Common myeloid progenitor, CD34-positive (primary cell): ENCODE results near the gene ABI1.
A peak's percentile ranks its signal among the peaks of the same experiment; 100 is the strongest.

Experiments
- CTCF ChIA-PET: fragments of 350-600 bp; sonication (Branson Sonifier 250); formaldehyde crosslinking; loops from one replicate; lab custom pipeline; 2021; ENCODE audit warnings: antibody characterized with exemption; lab: Charles Lee
- POLR2A ChIA-PET: fragments of 350-600 bp; sonication (Branson Sonifier 250); formaldehyde crosslinking; loops from one replicate; lab custom pipeline; 2021; ENCODE audit warnings: antibody characterized with exemption; lab: Charles Lee
- DNase-seq, 3 donors: peaks; one replicate each; pipeline versions ENCODE4 v3.0.0 to v3.0.0-alpha.2; 2013
- H3K27ac ChIP-seq, 2 experiments: 1 replicate in 1 of 2; 2 replicates in 1 of 2; pipeline ENCODE4 v1.7.0; 2013; ENCODE audit warnings: inconsistent platforms in 2 of 2, low read length in 2 of 2, mild to moderate bottlenecking in 2 of 2, low read depth in 1 of 2, moderate library complexity in 1 of 2; ENCODE audit not compliant: severe bottlenecking in 2 of 2, insufficient read depth in 1 of 2, poor library complexity in 1 of 2
- H3K27me3 ChIP-seq, 5 experiments: replicated peaks in 2 of 5; 1 replicate in 3 of 5; 2 replicates in 2 of 5; pipeline versions ENCODE4 v1.6.1 to v1.7.0; 2013; ENCODE audit warnings: low read length in 4 of 5, mild to moderate bottlenecking in 2 of 5, moderate library complexity in 2 of 5, inconsistent platforms in 1 of 5; ENCODE audit not compliant: insufficient read depth in 5 of 5, control insufficient read depth in 4 of 5
- H3K36me3 ChIP-seq, 4 experiments: 1 replicate in 2 of 4; 2 replicates in 2 of 4; pipeline versions ENCODE4 v1.6.1 to v1.7.0; 2013; ENCODE audit warnings: low read length in 3 of 4, control low read depth in 1 of 4, mild to moderate bottlenecking in 1 of 4; ENCODE audit not compliant: control insufficient read depth in 4 of 4, insufficient read depth in 4 of 4
- H3K4me1 ChIP-seq, 4 experiments: 1 replicate in 3 of 4; 2 replicates in 1 of 4; pipeline versions ENCODE4 v1.6.1 to v1.7.1; 2013; ENCODE audit warnings: low read length in 3 of 4, mild to moderate bottlenecking in 3 of 4, control low read depth in 1 of 4, inconsistent platforms in 1 of 4, moderate library complexity in 1 of 4; ENCODE audit not compliant: control insufficient read depth in 4 of 4, insufficient read depth in 4 of 4; ENCODE audit errors: control extremely low read depth in 1 of 4
- H3K4me3 ChIP-seq, 7 experiments: 1 replicate in 4 of 7; 2 replicates in 3 of 7; pipeline versions ENCODE4 v1.5.1 to v1.7.0; 2013; ENCODE audit warnings: mild to moderate bottlenecking in 7 of 7, low read length in 6 of 7, moderate library complexity in 6 of 7, inconsistent platforms in 2 of 7, low read depth in 2 of 7, control low read depth in 1 of 7; ENCODE audit not compliant: insufficient read depth in 4 of 7, control insufficient read depth in 1 of 7; ENCODE audit errors: extremely low read depth in 1 of 7
- H3K9me3 ChIP-seq, 5 experiments: 1 replicate in 4 of 5; 2 replicates in 1 of 5; pipeline versions ENCODE4 v1.6.1 to v1.7.1; 2013; ENCODE audit warnings: low read length in 4 of 5, mild to moderate bottlenecking in 2 of 5, inconsistent platforms in 1 of 5, low read depth in 1 of 5, moderate library complexity in 1 of 5; ENCODE audit not compliant: control insufficient read depth in 4 of 5, insufficient read depth in 2 of 5; ENCODE audit errors: control extremely low read depth in 1 of 5
- WGBS: methylation state at CpG from one replicate; pipeline ENCODE4 v1.1.5; 2013; ENCODE audit not compliant: insufficient coverage; 5-methylcytosine and 5-hydroxymethylcytosine counted together

The ABI1 gene

DNA sequence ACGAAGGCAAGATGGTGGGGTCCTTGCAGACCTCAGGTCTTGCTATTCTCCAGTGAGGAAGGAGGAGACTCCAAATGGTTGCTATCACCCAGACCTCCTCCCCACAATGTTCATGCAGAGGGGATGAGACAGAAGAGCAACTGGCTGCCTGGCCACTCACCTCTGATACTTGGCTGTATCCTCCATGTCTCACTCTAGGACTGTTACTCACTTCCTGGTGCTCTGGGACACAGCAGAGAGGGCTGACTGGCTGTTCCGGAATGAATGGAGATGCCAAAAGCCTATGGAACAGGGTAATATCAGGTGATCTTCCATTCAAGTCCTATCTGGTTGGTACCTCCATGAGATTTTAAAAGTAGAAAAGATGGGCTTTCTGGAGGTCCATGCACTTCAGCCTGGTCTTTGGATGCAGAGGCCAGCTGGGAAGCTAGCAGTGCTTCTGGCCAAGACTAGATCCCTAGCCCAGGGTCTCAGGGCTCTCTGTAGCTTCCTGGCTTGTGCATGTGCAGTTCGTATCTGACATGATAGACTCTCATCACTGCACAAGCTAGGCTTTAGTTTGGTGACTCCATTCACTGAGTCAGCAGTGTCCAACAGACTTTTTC, 27.0 kb upstream of the ABI1 start:
- WGBS = 100% methylated on average over 2 of the region's 3 CpGs
- POLR2A ChIA-PET = no interaction called here
- DNase-seq = no peak
- Histone ChIP-seq H3K27me3 (peaks cover 0 to 7% (median 0%) of the 10 kb centered on the region in 5 experiments), H3K36me3 (no peaks in the 10 kb centered on the region), H3K27ac (no peak overlapping the region), H3K9me3 (no peaks in the 10 kb centered on the region), H3K4me1 (no peaks in the 10 kb centered on the region), H3K4me3 (no peak overlapping the region)
- CTCF ChIA-PET = interaction anchor here (1.0 to 2.1 kb wide), 3 partner anchors 162 to 201 kb away, joined by 3 to 11 read pairs (median 8); no protein-coding TSS in a partner anchor

- H3K27me3 ChIP-seq = peaks cover 0 to 13% (median 0%) of the 10 kb centered on the region in 5 experiments
- no peaks in the 10 kb centered on the region for H3K36me3 ChIP-seq
- POLR2A ChIA-PET = interaction anchor here (0.6 to 0.7 kb wide), 2 partner anchors 155 to 158 kb away, joined by 3 to 4 read pairs; no protein-coding TSS in a partner anchor
- peak; percentile 32 to 70 (median 70) for DNase-seq
- CTCF ChIA-PET = interaction anchor here (0.6 to 10.6 kb wide), 20 partner anchors 9 to 547 kb away, joined by 3 to 189 read pairs (median 4); partner anchors contain the start of gene ABI1
- no peak overlapping the region for H3K4me3 ChIP-seq
- H3K27ac ChIP-seq = no peak overlapping the region
- H3K9me3 ChIP-seq = no peaks in the 10 kb centered on the region
- WGBS = 10% methylated on average over 5 of the region's 10 CpGs
- no peaks in the 10 kb centered on the region for H3K4me1 ChIP-seq
Measured at GRCh38 chr10:26881600-26882331, 21.0 kb upstream of the ABI1 start.

DNA sequence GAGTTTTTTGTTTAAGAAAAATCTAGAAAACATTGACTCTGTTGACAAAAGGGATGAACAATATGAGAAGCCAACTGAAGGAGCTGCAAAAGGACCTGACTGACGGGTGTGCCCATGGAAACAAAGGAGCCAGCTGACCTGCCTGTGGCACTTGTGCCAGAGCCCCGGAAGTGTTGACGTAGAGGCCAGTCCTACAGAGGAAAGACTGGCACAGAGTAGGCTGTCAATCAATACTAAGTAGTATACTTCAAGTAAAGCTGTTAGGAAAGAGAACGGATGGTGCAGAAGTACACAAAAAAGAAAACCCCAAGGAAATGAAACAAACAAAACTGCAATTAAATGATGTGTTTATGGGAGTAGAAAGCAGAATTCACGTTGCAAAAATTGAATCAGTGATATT, 19.0 kb upstream of the ABI1 start:
- no peak for DNase-seq
- H3K27me3 ChIP-seq = peaks cover 0 to 13% (median 0%) of the 10 kb centered on the region in 5 experiments
- no peaks in the 10 kb centered on the region for H3K4me1 ChIP-seq
- no peaks in the 10 kb centered on the region for H3K36me3 ChIP-seq
- WGBS = 100% methylated on average over 2 of the region's 5 CpGs
- no peak overlapping the region for H3K4me3 ChIP-seq
- POLR2A ChIA-PET = no interaction called here
- CTCF ChIA-PET = interaction anchor here (0.7 to 10.6 kb wide), 4 partner anchors 125 to 545 kb away, joined by 3 to 189 read pairs (median 6); no protein-coding TSS in a partner anchor
- no peaks in the 10 kb centered on the region for H3K9me3 ChIP-seq
- no peak overlapping the region for H3K27ac ChIP-seq

- CTCF ChIA-PET = interaction anchor here (0.8 to 2.8 kb wide), 4 partner anchors 9 to 144 kb away, joined by 3 to 13 read pairs (median 10); partner anchors contain the start of gene ABI1
- no peak overlapping the region for H3K4me3 ChIP-seq
- 100% methylated on average over 1 of the region's 1 CpG for WGBS
- peaks cover 0 to 12% (median 1%) of the 10 kb centered on the region in 4 experiments for H3K4me1 ChIP-seq
- H3K36me3 ChIP-seq = no peaks in the 10 kb centered on the region
- no peaks in the 10 kb centered on the region for H3K9me3 ChIP-seq
- POLR2A ChIA-PET = no interaction called here
- H3K27me3 ChIP-seq = no peaks in the 10 kb centered on the region
- no peak overlapping the region for H3K27ac ChIP-seq
- no peak for DNase-seq
Measured at GRCh38 chr10:26870766-26871165, 10.0 kb upstream of the ABI1 start.

DNA sequence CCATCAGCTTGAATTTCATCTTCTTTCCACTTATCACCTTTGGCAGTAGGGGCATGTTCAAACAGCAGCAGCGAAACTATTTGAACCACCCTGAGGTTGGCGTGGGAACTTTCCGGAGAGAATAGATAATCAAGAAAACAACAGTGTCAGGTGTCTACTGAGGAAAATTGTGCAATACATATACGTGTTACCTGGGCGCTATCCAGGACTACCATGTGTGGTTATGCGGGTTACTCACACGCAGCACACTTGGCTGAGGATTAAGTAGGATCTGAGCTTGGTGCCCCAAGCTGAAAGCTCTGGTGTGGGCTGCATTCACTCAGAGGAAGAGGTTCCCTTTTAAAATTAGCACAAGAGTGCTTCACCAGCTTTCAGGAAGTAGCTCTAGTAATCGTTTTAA, 8.8 kb upstream of the ABI1 start:
- Histone ChIP-seq H3K4me1 (peaks cover 0 to 12% (median 1%) of the 10 kb centered on the region in 4 experiments), H3K4me3 (no peak overlapping the region), H3K9me3 (no peaks in the 10 kb centered on the region), H3K27me3 (no peaks in the 10 kb centered on the region), H3K27ac (no peak overlapping the region), H3K36me3 (no peaks in the 10 kb centered on the region)
- peak in 2 of 3 donors; percentile 42 to 44 for DNase-seq
- ChIA-PET CTCF (interaction anchor here (0.7 to 2.8 kb wide), 4 partner anchors 8 to 143 kb away, joined by 4 to 13 read pairs (median 10); partner anchors contain the start of gene ABI1), POLR2A (interaction anchor here (0.6 kb wide), 1 partner anchor 143 kb away, joined by 3 read pairs; no protein-coding TSS in a partner anchor)
- 56% methylated on average over 6 of the region's 8 CpGs for WGBS

DNA sequence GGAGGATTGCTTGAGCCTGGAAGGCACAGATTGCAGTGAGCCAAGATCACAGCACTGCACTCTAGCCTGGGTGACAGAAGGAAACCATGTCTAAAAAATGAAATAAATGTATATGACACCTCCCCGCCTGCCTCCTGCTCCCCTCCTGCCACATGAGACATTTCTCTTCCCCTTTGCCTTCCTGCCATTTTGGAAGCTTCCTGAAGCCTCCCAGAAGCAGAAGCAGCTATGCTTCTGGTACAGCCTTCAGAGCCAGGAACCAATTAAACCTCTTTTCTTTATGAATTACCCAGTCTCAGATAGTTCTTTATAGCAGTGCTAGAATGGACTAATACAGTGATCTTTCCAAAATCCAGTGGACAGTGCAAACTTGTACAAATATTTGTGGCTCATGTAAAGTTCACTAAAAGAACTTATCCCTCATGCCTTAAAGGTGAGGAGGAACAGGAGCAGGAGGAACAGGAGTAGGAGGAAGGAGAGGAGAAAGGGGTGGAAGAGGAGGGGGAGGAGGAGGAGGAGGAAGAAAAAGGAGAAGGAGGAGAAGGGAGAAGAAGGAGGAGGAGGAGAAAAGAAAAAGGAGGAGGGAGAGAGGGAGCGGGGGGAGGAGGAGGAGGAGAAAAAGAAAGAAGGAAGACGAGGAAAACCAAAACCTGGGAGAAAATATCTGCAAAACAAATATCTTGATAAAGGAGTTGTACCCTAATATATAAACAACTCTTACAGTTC, 2.8 kb upstream of the ABI1 start:
- WGBS = 75% methylated on average over 2 of the region's 3 CpGs
- CTCF ChIA-PET = interaction anchor here (1.0 to 4.1 kb wide), 5 partner anchors 18 to 137 kb away, joined by 3 to 26 read pairs (median 3); no protein-coding TSS in a partner anchor
- POLR2A ChIA-PET = no interaction called here
- Histone ChIP-seq H3K4me3 (no peak overlapping the region), H3K27me3 (no peaks in the 10 kb centered on the region), H3K4me1 (peaks cover 5 to 18% (median 8%) of the 10 kb centered on the region in 4 experiments), H3K36me3 (no peaks in the 10 kb centered on the region), H3K27ac (no peak overlapping the region), H3K9me3 (no peaks in the 10 kb centered on the region)
- peak in 1 of 3 donors; percentile 3 for DNase-seq
